HG03103 (cell line): ENCODE data around the gene TBR1.

Source experiments
- ATAC-seq: cut with Tn5 transposase; IDR thresholded peaks from one replicate; pipeline ENCODE4 v1.9.1; 2021; ENCODE audit warnings: low read depth; ENCODE audit not compliant: unreplicated experiment

TBR1 gene

DNA sequence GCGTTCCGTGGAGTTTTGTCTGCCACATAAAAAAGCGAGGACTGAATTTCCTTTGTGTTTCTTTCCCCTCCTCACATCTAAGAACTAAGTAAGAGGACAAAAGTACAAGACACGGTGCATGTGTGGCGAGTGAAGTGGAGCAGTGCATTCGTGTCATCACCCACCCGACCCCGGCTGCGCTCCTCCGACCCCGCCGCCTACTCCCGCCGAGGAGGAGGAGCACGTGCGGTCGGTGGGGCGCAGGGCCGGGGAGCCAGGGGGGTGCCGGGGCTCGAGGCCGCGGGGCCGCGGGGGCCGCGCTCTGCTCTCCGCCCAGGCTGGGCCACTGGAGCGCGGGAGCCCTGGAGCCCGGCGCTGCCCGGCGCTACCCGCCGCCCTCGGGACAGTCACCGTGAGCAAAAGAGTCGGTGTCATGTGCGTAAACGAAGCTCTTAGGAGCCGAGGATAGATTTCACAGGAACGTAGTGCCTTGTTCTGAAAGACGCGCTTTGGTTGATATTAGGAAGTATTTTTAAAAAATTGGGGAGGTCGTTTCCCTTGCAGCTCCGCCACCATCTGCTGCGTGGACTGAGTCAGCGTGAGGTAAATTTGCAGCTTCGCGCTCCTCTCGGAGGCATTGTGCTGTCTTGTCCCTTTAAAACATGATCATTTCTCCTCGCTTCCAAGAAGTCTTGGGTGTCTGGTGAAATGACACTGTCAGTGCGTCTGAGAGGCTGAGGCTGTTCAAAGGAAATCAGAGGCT lies 11.0 kb downstream of the TBR1 start:
- no peak for ATAC-seq

DNA sequence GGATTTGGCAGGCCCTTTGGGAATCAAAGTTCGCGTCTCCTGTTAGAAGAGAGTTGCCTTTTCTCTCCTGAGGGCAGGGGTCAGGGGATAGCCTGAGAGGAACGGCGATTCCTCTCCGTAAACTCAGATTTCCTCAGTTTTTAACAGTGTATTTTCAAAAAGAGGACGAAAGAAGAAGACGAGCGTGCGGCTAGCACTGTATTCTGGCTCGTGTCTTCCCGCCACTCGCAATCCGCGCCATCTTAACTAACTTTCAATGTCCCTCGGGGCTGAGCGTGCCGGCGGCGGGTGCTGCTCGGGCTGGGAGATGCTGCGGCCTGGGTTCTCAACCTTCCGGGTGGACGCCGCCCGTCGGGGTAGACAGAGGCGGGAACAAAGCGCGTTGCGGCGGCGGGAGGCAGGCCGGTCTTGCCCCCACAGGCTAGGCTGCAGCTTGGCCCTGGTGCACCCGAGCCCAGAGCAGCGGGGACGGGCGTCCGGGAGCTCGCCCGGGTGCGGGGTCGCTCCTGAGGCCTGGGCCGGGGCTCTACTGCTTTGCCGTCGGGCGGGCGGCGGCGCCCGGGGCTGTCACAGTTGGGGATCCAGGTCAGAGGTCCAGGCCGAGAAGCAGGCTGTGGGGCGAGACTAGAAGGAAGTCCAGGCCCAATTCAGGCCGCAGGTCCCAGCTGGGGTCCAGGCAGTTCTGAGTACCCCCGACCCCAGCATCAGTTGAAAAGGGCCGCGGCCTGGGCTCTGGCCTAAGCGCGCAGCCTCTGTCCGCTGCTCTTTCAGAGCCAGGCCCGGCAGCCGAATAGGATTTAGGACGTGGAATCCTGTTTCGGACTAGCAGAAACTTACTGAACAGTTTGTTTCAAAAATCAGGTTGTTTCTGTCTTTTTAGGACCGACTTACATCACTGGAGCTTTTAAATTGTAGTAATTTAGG lies 11.8 kb downstream of the TBR1 start:
- ATAC-seq = no peak

DNA sequence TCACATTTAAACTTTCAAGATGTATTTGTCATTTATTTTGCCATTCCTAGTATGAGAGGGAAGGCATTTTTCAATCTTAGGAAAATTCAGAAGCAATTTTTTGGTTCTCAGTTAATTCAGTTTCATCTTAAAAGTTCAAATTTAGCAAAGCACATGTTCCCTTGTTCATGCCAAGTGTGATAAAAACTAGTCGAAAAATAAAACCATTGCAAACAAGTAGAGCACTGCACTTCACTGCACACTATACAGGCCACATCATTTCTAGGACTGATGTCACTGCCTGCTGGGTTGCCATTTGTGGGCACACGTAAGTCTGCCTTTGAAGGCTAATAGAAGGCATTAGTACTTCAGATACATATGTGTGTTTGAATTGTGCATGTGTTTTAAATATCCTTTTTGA lies 14.3 kb downstream of the TBR1 start:
- no peak for ATAC-seq

DNA sequence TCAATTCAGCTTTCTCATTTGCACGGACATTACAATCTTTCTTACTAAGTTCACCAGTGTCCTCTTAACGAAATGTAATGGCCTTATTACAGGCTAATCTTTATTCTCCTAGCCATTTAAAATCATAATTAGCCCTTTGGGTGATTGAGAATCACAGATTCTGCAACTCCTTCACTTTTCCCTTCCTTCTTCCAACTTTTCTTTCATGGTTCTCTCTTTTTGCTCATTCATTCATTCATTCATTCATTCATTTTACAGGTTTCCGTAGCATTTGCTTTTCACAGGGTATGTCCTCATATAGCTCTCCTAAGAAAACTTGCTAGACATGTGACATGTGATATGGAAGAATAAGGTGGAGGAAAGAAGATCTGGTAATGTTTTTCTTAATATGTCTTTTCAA lies 16.0 kb downstream of the TBR1 start:
- ATAC-seq = no peak

DNA sequence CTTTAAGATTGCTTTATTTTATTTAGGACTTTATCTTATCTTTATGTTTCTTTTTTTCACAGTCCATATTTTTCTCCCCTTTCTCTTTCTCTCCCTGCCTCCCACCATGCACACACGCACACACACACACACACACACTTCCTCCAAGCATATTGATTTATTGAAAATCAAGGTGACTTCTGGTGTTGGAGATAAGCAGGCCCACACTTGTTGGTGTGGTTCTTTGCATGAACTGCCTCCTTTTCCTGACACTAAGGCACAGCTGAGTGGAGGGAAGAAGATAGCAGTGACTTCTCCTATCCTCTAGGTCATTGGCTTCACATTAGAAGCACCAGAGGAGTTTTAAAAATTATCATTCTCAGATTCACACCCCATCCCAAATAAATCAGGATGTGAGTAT lies 18.0 kb downstream of the TBR1 start:
- no peak for ATAC-seq

DNA sequence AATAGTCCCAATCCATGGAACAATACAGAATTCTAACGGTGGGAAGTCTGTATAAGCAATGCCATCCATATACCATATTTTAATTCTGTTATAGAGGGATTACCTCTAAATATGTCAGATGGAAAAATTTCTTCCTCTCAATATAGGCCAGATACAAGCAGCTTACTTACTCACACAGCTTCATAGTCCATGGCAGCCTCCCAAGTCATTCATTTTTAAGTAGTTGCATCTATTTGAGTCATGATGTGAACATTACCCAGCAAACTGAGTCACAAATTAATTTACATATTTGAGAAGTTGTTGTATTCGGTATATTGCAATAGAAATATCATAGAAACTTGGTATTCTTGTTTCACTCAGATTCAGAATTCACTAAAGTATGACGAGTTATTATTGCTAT lies 20.3 kb downstream of the TBR1 start:
- no peak for ATAC-seq

DNA sequence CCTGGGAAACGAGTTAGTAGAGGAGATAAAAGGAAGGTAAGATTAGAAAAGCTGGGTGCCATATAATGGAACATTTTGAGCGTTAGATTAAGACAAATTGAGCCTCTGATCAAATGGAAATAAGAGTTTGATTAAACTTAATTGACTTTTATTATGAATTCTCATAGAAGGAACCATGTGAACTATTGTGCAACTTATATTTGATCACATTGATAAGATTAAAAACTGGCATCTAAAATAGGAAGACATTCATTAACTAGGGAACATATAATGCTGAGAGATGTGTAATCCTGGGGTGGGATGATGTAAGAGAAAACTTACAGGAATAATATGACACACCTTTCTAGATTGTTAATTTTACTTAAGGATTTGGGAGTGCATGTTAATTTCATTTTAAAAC lies 22.5 kb downstream of the TBR1 start:
- no peak for ATAC-seq

DNA sequence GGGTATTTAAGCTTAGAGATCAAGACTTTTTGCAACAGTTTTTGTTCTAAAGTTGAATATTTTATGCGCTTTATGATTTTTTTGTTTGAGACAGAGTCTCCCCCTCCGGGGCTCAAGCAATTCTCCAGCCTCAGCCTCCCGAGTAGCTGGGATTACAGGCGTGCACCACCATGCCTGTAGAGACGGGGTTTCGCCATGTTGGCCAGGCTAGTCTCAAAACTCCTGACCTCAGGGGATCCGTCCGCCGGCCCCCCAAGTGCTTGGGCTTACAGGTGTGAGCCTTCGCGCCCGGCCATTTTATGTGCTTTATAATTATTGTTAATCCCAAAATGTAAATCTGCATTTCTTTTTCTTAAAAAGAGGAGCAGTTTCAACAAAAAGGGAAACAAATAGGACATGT lies 29.0 kb downstream of the TBR1 start:
- no peak for ATAC-seq

DNA sequence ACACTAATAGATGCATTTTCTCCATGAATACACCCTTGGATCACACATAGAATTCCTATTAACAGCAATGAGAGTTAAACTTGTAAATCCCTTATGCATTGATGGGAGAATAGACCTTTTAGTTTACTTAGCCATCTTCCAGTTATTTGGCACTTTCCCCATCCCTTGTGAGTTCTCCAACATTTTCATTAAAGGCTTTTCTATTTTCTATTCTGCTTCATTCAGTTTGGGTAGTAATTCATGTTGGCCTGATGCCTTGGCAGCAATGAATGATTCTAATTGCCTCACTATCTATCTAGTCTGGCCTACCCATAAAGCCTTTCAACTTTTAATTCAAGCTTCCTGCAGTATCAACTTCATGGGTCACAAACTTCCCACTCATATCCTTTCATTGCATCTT lies 32.3 kb downstream of the TBR1 start:
- ATAC-seq = no peak

DNA sequence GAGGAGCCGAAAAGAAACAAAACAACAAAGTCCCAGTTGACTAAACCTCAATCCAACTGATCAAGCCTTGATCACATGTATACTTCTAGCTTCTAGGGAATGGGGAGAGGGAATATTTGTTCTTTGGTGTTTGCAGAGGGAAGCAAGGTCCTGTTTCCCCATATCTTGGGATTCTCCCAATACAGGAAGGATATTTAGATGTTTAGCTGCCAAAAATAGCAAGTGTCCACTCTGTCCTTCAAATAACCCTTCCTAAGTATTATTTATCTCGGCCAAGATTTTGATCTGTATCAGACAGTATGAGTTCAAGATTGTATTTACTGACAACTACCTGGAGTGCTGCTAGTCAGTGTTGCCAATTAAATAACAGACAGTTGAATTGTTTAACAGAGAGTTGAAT lies 55.5 kb downstream of the TBR1 start:
- no peak for ATAC-seq

DNA sequence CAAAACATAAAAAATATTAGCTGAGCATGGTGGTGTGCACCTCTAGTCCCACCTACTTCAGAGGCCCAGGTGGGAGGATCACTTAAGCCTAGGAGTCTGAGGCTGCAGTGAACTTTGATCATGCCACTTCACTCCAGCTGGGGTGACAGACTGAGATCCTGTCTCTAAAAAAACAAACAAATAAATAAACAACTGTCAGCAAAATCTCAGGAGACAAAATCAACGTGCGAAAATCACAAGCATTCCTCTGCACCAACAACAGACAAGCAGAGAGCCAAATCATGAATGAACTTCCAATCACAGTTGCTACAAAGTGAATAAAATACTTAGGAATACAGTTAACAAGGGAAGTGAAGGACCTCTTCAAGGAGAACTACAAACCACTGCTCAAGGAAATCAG lies 58.8 kb downstream of the TBR1 start:
- ATAC-seq = no peak
